Bronchial epithelial cell (primary cell): Measurements from ENCODE around the gene SRCIN1. TPM values are rescaled to one million over a fixed set of nuclear protein-coding genes. Genes with fewer than 3 reads are reported as not detected.

Experiments used
- DNase-seq: peaks from one replicate; pipeline ENCODE4 v3.0.0-alpha.2; 2010; ENCODE audit warnings: low read depth
- FAIRE-seq: peaks from 2 replicates; lab custom pipeline; 2011; peaks lifted over from hg19 to GRCh38; lab: Jason Lieb, UNC
- H3K27me3 ChIP-seq: 2 replicates; pipeline ENCODE4 v1.5.1; 2011; ENCODE audit warnings: low read length; ENCODE audit not compliant: control insufficient read depth, insufficient read depth
- H3K36me3 ChIP-seq: 2 replicates; pipeline ENCODE4 v1.5.1; 2011; ENCODE audit warnings: low read length; ENCODE audit not compliant: control insufficient read depth, insufficient read depth
- H3K4me3 ChIP-seq: 2 replicates; pipeline ENCODE4 v1.5.1; 2011; ENCODE audit warnings: mild to moderate bottlenecking, low read depth, low read length, control low read depth
- CTCF ChIP-seq: IDR thresholded peaks from 2 replicates; pipeline ENCODE4 v1.5.1; 2011; ENCODE audit warnings: mild to moderate bottlenecking, moderate library complexity, low read length, control low read depth, inconsistent platforms; ENCODE audit not compliant: insufficient read depth, severe bottlenecking
- total RNA-seq: library from RNA; depleted of rRNA; stranded (reverse); fragments of >200 nt; gene quantifications from 2 replicates; pipeline ENCODE4 v1.2.1, GENCODE V29; 2014

The SRCIN1 gene
- total RNA-seq, 1 donor from 2014 or later: under 0.01 TPM

GRCh38 chr17:38583176-38583575 lies 22.6 kb downstream of the SRCIN1 start:
- no peak for FAIRE-seq
- Histone ChIP-seq H3K36me3 (no peaks in the 10 kb centered on the region), H3K4me3 (no peak overlapping the region), H3K27me3 (peaks cover 10% of the 10 kb centered on the region)
- DNase-seq: no peak
- TF ChIP-seq CTCF: no peak

- peaks cover 18% of the 10 kb centered on the region for H3K27me3 ChIP-seq
- FAIRE-seq: no peak
- no peak for TF ChIP-seq CTCF
Measured at GRCh38 chr17:38582069-38582468, 23.7 kb downstream of the SRCIN1 start.

GRCh38 chr17:38579934-38580333 lies 25.8 kb downstream of the SRCIN1 start:
- TF ChIP-seq CTCF: peak; percentile 46
- H3K27me3 ChIP-seq: peaks cover 18% of the 10 kb centered on the region
- FAIRE-seq: no peak
- H3K4me3 ChIP-seq: no peak overlapping the region
- H3K36me3 ChIP-seq: no peaks in the 10 kb centered on the region
- peak; percentile 45 for DNase-seq

More at GRCh38 chr17:38582069-38582468, 23.7 kb downstream of the SRCIN1 start:
- Histone ChIP-seq H3K4me3 (no peak overlapping the region), H3K36me3 (no peaks in the 10 kb centered on the region)
- no peak for DNase-seq

- peaks cover 18% of the 10 kb centered on the region for H3K27me3 ChIP-seq
- TF ChIP-seq CTCF: no peak
- no peak for FAIRE-seq
Measured at GRCh38 chr17:38579083-38579480, 26.7 kb downstream of the SRCIN1 start.

GRCh38 chr17:38578229-38579082 lies 27.3 kb downstream of the SRCIN1 start:
- peaks cover 19% of the 10 kb centered on the region for H3K27me3 ChIP-seq
- no peaks in the 10 kb centered on the region for H3K36me3 ChIP-seq
- DNase-seq (no peak), FAIRE-seq (no peak)
- H3K4me3 ChIP-seq: no peak overlapping the region
- no peak for TF ChIP-seq CTCF

More at GRCh38 chr17:38579083-38579480, 26.7 kb downstream of the SRCIN1 start:
- no peak for DNase-seq
- H3K4me3 ChIP-seq: no peak overlapping the region
- no peaks in the 10 kb centered on the region for H3K36me3 ChIP-seq
